Neural progenitor cell (in vitro differentiated cells): ENCODE measurements around the gene PGAM2. TPM values are rescaled to one million over a fixed set of nuclear protein-coding genes. Genes with fewer than 3 reads are reported as not detected.

Source experiments
- DNase-seq: peaks from one replicate; pipeline ENCODE4 v3.0.0-alpha.2; 2016; ENCODE audit warnings: low spot score
- H2AFZ ChIP-seq: fragments of 200-600 bp; sonication (generic); replicated peaks from 2 replicates; pipeline ENCODE4 v1.6.1; 2016; ENCODE audit warnings: antibody characterized with exemption
- H3F3A ChIP-seq: fragments of 200-600 bp; sonication (generic); 2 replicates; pipeline ENCODE4 v1.6.1; 2016; ENCODE audit warnings: antibody characterized with exemption, low read depth
- H3K27ac ChIP-seq: fragments of 200-600 bp; sonication (generic); 2 replicates; pipeline ENCODE4 v1.5.1; 2016; ENCODE audit warnings: mild to moderate bottlenecking
- H3K27me3 ChIP-seq: fragments of 200-600 bp; sonication (generic); 2 replicates; pipeline ENCODE4 v1.6.1; 2016; ENCODE audit warnings: mild to moderate bottlenecking, moderate library complexity
- H3K36me3 ChIP-seq: fragments of 200-600 bp; sonication (generic); 2 replicates; pipeline ENCODE4 v1.5.1; 2016
- H3K4me1 ChIP-seq: fragments of 200-600 bp; sonication (generic); 2 replicates; pipeline ENCODE4 v1.6.1; 2016; ENCODE audit warnings: mixed run types
- H3K4me2 ChIP-seq: fragments of 200-600 bp; sonication (generic); 2 replicates; pipeline ENCODE4 v1.6.1; 2016
- H3K4me3 ChIP-seq: fragments of 200-600 bp; sonication (generic); 2 replicates; pipeline ENCODE4 v1.5.1; 2016
- H3K79me2 ChIP-seq: fragments of 200-600 bp; sonication (generic); 2 replicates; pipeline ENCODE4 v1.6.1; 2016; ENCODE audit warnings: low read depth
- H3K9ac ChIP-seq: fragments of 200-600 bp; sonication (generic); 2 replicates; pipeline ENCODE4 v1.6.1; 2016
- H3K9me3 ChIP-seq: fragments of 200-600 bp; sonication (generic); 2 replicates; pipeline ENCODE4 v1.5.1; 2016; ENCODE audit warnings: low read depth
- H4K20me1 ChIP-seq: fragments of 200-600 bp; sonication (generic); 2 replicates; pipeline ENCODE4 v1.6.1; 2016; ENCODE audit warnings: low read depth
- H3K27ac Mint-ChIP-seq: 3 replicates; pipeline ENCODE4 v1.8.0; 2021; ENCODE audit warnings: mixed read lengths
- H3K27me3 Mint-ChIP-seq: 2 replicates; pipeline ENCODE4 v1.8.0; 2022; ENCODE audit warnings: low read depth, mild to moderate bottlenecking, inconsistent platforms, moderate library complexity, mixed read lengths; ENCODE audit not compliant: insufficient read depth
- H3K36me3 Mint-ChIP-seq: 3 replicates; pipeline ENCODE4 v1.8.0; 2021; ENCODE audit warnings: mixed read lengths
- H3K4me1 Mint-ChIP-seq: 3 replicates; pipeline ENCODE4 v1.8.0; 2021; ENCODE audit warnings: mixed read lengths
- H3K4me3 Mint-ChIP-seq: 3 replicates; pipeline ENCODE4 v1.8.0; 2021; ENCODE audit warnings: mild to moderate bottlenecking, moderate library complexity, mixed read lengths
- H3K9me3 Mint-ChIP-seq: 3 replicates; pipeline ENCODE4 v1.8.0; 2020; ENCODE audit warnings: mixed read lengths
- EZH2 ChIP-seq: fragments of 200-600 bp; sonication (generic); IDR thresholded peaks from 2 replicates; pipeline ENCODE4 v1.6.1; 2017; ENCODE audit warnings: antibody characterized with exemption, mild to moderate bottlenecking, moderate library complexity
- EZH2phosphoT487 ChIP-seq: fragments of 200-600 bp; sonication (generic); IDR thresholded peaks from 2 replicates; pipeline ENCODE4 v1.6.1; 2017; ENCODE audit warnings: antibody characterized with exemption
- total RNA-seq: library from RNA; depleted of rRNA; stranded (reverse); fragments of >200 nt; gene quantifications from 2 replicates; pipeline ENCODE4 v1.2.3, GENCODE V29; 2015; ENCODE audit warnings: low replicate concordance
- TF ChIP-seq, protein P1 (sequence below): fragments of 200-600 bp; sonication (generic); IDR thresholded peaks from 2 replicates; pipeline ENCODE4 v1.5.1; 2017; ENCODE audit warnings: antibody characterized with exemption, mild to moderate bottlenecking

PGAM2 gene
- total RNA-seq, 1 donor from 2014 or later: 11.2 TPM

DNA sequence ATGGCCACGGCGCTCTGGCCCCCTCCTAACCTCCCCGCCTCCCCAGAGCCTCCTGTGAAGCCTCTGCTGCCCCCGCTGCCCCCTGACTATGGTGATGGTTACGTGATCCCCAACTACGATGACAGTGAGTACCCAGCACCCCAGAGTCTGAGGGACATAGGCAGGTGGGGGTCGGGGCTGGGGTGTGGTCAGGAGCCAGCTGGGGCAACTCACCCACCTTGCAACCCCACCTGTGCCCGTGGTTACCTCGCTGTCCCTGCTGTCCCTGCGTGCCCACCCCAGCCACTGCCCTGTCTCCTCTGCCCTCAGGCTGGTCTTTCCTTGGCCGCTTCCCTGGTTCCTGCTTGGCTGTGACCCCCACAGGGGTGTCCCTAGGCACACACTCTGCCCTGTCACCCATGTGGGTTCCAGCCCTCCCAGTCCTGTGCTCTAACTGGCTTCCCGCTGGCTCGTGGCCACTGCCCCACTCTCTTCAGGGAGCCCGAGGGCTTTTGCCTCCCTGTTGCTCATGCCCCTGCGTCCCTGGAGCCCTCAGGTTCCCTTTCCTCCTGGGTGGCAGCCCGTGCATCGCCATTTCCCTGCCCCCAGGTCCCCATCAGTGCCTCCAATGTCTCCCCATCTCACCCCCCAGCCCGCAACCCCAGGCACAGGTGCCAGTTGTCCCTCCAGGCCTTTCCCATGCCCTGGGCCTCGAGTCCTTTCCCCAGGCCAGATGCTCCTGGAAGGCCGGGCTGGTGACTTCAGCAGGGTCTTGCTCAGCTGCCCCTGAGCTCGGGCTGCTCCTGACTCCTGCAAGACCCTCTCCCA, 42.8 kb upstream of the PGAM2 start:
- Histone ChIP-seq H3K4me1 (no peaks in the 10 kb centered on the region), H3K27ac (no peak overlapping the region), H4K20me1 (peaks cover 4% of the 10 kb centered on the region), H3K4me3 (no peak overlapping the region), H3F3A (peaks cover 5% of the 10 kb centered on the region), H2AFZ (no peak overlapping the region), H3K9me3 (no peaks in the 10 kb centered on the region), H3K27me3 (peaks cover 29% of the 10 kb centered on the region), H3K4me2 (no peak overlapping the region), H3K9ac (no peak overlapping the region), H3K36me3 (no peaks in the 10 kb centered on the region), H3K79me2 (no peaks in the 10 kb centered on the region)
- Mint-ChIP-seq H3K36me3 (peaks cover 7% of the 10 kb centered on the region), H3K4me3 (no peak overlapping the region), H3K27ac (no peak overlapping the region), H3K27me3 (peaks cover 8% of the 10 kb centered on the region), H3K9me3 (no peaks in the 10 kb centered on the region), H3K4me1 (peaks cover 12% of the 10 kb centered on the region)
- TF ChIP-seq, protein P1, sequence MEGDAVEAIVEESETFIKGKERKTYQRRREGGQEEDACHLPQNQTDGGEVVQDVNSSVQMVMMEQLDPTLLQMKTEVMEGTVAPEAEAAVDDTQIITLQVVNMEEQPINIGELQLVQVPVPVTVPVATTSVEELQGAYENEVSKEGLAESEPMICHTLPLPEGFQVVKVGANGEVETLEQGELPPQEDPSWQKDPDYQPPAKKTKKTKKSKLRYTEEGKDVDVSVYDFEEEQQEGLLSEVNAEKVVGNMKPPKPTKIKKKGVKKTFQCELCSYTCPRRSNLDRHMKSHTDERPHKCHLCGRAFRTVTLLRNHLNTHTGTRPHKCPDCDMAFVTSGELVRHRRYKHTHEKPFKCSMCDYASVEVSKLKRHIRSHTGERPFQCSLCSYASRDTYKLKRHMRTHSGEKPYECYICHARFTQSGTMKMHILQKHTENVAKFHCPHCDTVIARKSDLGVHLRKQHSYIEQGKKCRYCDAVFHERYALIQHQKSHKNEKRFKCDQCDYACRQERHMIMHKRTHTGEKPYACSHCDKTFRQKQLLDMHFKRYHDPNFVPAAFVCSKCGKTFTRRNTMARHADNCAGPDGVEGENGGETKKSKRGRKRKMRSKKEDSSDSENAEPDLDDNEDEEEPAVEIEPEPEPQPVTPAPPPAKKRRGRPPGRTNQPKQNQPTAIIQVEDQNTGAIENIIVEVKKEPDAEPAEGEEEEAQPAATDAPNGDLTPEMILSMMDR: no peak
- TF ChIP-seq EZH2: no peak
- no peak for TF ChIP-seq EZH2phosphoT487
- DNase-seq: no peak

DNA sequence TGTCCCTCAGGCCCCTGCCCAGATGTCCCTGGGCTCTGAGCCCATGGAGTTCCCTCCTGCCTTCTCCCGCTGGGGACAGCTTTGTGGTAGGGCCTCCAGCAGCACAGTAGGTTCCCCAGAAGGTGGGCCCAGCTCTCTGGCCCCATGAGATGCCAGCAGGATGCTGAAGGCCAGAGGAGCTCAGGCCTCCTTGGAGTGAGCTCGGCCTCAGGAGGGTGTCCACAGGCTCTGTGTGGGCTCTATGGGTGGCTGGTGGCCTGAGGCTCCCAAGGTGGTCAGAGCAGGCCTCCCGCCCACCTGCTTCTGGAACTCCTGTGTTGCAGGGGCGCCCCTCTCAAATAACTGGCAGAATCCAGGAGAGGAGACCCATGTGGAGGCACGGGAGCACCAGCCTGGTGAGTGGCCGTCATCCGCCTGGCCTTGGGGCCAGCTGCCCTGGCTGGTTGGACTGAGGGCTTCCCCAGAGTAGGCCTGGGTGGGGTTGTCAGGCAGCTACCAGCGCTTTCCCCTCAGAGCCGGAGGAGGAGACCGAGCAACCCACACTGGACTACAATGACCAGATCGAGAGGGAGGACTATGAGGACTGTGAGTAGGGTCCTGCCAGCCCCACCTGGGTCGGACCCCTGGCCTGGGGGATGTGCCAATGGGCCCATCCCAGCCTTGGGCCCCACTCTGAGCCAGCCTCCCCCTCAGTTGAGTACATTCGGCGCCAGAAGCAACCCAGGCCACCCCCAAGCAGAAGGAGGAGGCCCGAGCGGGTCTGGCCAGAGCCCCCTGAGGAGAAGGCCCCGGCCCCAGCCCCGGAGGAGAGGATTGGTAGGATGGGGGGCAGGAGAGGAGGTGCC, 42.0 kb upstream of the PGAM2 start:
- H2AFZ ChIP-seq: no peak overlapping the region
- peaks cover 37% of the 10 kb centered on the region for H3K27me3 ChIP-seq
- H3K79me2 ChIP-seq: no peaks in the 10 kb centered on the region
- no peaks in the 10 kb centered on the region for H3K9me3 ChIP-seq
- DNase-seq: no peak
- peaks cover 5% of the 10 kb centered on the region for H3F3A ChIP-seq
- Mint-ChIP-seq H3K36me3 (peaks cover 4% of the 10 kb centered on the region), H3K4me1 (peaks cover 17% of the 10 kb centered on the region), H3K4me3 (no peak overlapping the region), H3K9me3 (no peaks in the 10 kb centered on the region), H3K27ac (no peak overlapping the region), H3K27me3 (peaks cover 9% of the 10 kb centered on the region)
- H3K36me3 ChIP-seq: no peaks in the 10 kb centered on the region
- H3K4me2 ChIP-seq: no peak overlapping the region
- H4K20me1 ChIP-seq: peaks cover 4% of the 10 kb centered on the region
- TF ChIP-seq, protein P1: no peak
- no peak for TF ChIP-seq EZH2phosphoT487
- TF ChIP-seq EZH2: no peak
- no peak overlapping the region for H3K27ac ChIP-seq
- H3K4me3 ChIP-seq: no peak overlapping the region
- H3K9ac ChIP-seq: no peak overlapping the region
- no peaks in the 10 kb centered on the region for H3K4me1 ChIP-seq

DNA sequence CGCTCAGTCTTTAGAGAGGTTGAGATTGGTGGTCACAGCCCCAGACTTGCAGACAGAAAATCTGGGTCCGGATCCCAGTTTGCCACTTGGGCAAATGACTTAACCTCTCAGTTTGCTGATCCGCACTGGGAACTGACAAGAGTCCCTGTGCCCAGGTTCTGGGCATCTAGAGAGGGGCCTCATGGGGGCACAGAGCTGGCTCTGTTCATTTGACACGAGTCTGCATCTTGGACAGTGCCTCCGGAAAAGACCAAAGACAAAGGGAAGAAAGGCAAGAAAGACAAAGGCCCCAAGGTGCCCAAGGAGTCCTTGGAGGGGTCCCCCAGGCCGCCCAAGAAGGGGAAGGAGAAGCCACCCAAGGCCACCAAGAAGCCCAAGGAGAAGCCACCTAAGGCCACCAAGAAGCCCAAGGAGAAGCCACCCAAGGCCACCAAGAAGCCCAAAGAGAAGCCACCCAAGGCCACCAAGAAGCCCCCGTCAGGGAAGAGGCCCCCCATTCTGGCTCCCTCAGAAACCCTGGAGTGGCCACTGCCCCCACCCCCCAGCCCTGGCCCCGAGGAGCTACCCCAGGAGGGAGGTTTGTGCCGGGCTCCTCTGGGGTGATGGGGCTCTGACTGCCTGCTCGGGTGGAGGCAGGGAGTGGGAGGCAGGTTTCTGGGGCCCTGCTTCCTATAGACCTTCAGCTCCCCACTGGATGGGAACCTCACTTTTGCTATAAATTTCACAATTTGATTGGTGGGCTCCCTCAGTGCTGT, 41.1 kb upstream of the PGAM2 start:
- H3K27ac ChIP-seq: no peak overlapping the region
- no peak overlapping the region for H2AFZ ChIP-seq
- no peaks in the 10 kb centered on the region for H3K9me3 Mint-ChIP-seq
- H3K36me3 ChIP-seq: no peaks in the 10 kb centered on the region
- peaks cover 8% of the 10 kb centered on the region for H3K27me3 Mint-ChIP-seq
- no peak overlapping the region for H3K4me3 ChIP-seq
- H3K27ac Mint-ChIP-seq: peak overlapping the region; percentile 91
- no peaks in the 10 kb centered on the region for H3K4me1 ChIP-seq
- H3K4me3 Mint-ChIP-seq: peak overlapping the region; percentile 86
- H3K9ac ChIP-seq: no peak overlapping the region
- no peak for DNase-seq
- peaks cover 3% of the 10 kb centered on the region for H3K36me3 Mint-ChIP-seq
- H4K20me1 ChIP-seq: peaks cover 4% of the 10 kb centered on the region
- no peak for TF ChIP-seq EZH2
- no peak for TF ChIP-seq EZH2phosphoT487
- TF ChIP-seq, protein P1: no peak
- no peaks in the 10 kb centered on the region for H3K79me2 ChIP-seq
- peaks cover 44% of the 10 kb centered on the region for H3K27me3 ChIP-seq
- H3K9me3 ChIP-seq: no peaks in the 10 kb centered on the region
- peaks cover 20% of the 10 kb centered on the region for H3K4me1 Mint-ChIP-seq
- H3F3A ChIP-seq: peaks cover 5% of the 10 kb centered on the region
- H3K4me2 ChIP-seq: no peak overlapping the region
